BJ (cell line): Measurements from ENCODE around the gene SLC39A3. TPM values are rescaled to one million over a fixed set of nuclear protein-coding genes. Genes with fewer than 3 reads are reported as not detected.

Source experiments
- CTCF ChIA-PET: fragments of 350-600 bp; formaldehyde crosslinking; extraction: SDS; loops from one replicate; lab custom pipeline; 2021; ENCODE audit warnings: antibody characterized with exemption, inconsistent platforms; lab: Yijun Ruan, JAX
- POLR2A ChIA-PET: fragments of 300-600 bp; sonication (Branson Sonifier 250); formaldehyde crosslinking; extraction: SDS; loops from one replicate; lab custom pipeline; 2021; ENCODE audit warnings: antibody characterized with exemption; lab: Charles Lee
- DNase-seq: peaks from one replicate; pipeline ENCODE4 v3.0.0-alpha.2; 2011; ENCODE audit warnings: low read depth
- H3K27me3 ChIP-seq: 2 replicates; pipeline ENCODE4 v1.6.0; 2011; ENCODE audit warnings: low read length; ENCODE audit not compliant: control insufficient read depth, insufficient read depth
- H3K36me3 ChIP-seq: 2 replicates; pipeline ENCODE4 v1.5.1; 2011; ENCODE audit warnings: low read length; ENCODE audit not compliant: control insufficient read depth, insufficient read depth
- H3K4me3 ChIP-seq: 2 replicates; pipeline ENCODE4 v1.5.1; 2011; ENCODE audit warnings: low read depth, mild to moderate bottlenecking, control low read depth, low read length
- polyA plus RNA-seq: library from polyadenylated mRNA; depleted of rRNA; stranded (reverse); fragments of >200 nt; gene quantifications from 2 replicates; pipeline ENCODE4 v1.2.3, GENCODE V29; 2011
- TF ChIP-seq, protein P1 (sequence below): IDR thresholded peaks from 2 replicates; pipeline ENCODE4 v1.5.1; 2011; ENCODE audit warnings: low read depth, mild to moderate bottlenecking, control low read depth, inconsistent platforms, low read length, moderate library complexity; ENCODE audit not compliant: insufficient read depth

SLC39A3 gene
- polyA plus RNA-seq, 1 experiment, result 67.9 TPM

DNA sequence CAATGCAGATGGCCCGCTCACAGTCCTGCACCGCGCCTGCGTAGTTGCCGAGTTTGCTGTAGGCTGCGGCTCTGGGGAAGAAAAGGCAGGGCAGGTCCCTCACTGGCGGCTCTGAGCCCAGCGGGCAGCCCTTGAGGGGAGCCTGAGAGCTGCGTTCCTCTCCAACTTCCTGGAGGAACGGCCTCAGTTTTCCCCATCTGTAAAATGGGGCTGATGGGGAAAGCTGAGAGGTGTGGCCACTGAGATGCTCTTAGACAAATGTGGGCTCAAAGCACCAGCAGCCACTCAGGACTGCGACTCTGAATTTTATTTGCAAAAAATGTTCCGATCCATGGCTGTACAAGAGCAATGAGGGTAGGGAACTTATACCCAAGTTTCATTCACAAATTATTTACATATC lies 23.9 kb upstream of the SLC39A3 start:
- ChIA-PET CTCF (no interaction called here), POLR2A (no interaction called here)
- Histone ChIP-seq H3K36me3 (peaks cover 43% of the 10 kb centered on the region), H3K27me3 (no peaks in the 10 kb centered on the region), H3K4me3 (no peak overlapping the region)
- DNase-seq, result no peak
- TF ChIP-seq, protein P1, sequence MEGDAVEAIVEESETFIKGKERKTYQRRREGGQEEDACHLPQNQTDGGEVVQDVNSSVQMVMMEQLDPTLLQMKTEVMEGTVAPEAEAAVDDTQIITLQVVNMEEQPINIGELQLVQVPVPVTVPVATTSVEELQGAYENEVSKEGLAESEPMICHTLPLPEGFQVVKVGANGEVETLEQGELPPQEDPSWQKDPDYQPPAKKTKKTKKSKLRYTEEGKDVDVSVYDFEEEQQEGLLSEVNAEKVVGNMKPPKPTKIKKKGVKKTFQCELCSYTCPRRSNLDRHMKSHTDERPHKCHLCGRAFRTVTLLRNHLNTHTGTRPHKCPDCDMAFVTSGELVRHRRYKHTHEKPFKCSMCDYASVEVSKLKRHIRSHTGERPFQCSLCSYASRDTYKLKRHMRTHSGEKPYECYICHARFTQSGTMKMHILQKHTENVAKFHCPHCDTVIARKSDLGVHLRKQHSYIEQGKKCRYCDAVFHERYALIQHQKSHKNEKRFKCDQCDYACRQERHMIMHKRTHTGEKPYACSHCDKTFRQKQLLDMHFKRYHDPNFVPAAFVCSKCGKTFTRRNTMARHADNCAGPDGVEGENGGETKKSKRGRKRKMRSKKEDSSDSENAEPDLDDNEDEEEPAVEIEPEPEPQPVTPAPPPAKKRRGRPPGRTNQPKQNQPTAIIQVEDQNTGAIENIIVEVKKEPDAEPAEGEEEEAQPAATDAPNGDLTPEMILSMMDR, result no peak

- ChIA-PET CTCF (interaction anchor here (0.6 to 1.3 kb wide), 4 partner anchors 13 to 114 kb away, joined by 3 to 4 read pairs (median 4); no protein-coding TSS in a partner anchor), POLR2A (no interaction called here)
- Histone ChIP-seq H3K36me3 (peaks cover 38% of the 10 kb centered on the region), H3K4me3 (no peak overlapping the region), H3K27me3 (no peaks in the 10 kb centered on the region)
- TF ChIP-seq, protein P1, result no peak
- no peak for DNase-seq
These were observed 23.1 kb upstream of the SLC39A3 start for GRCh38 chr19:2762783-2763496.

GRCh38 chr19:2761876-2762782 lies 22.3 kb upstream of the SLC39A3 start:
- DNase-seq, result no peak
- TF ChIP-seq, protein P1, result no peak
- Histone ChIP-seq H3K4me3 (no peak overlapping the region), H3K36me3 (peaks cover 36% of the 10 kb centered on the region), H3K27me3 (no peaks in the 10 kb centered on the region)
- POLR2A ChIA-PET, result interaction anchor here (0.6 kb wide), 1 partner anchor 142 kb away, joined by 3 read pairs; no protein-coding TSS in a partner anchor
- CTCF ChIA-PET, result interaction anchor here (0.6 to 1.3 kb wide), 4 partner anchors 13 to 114 kb away, joined by 4 read pairs; no protein-coding TSS in a partner anchor

- DNase-seq, result no peak
- H3K27me3 ChIP-seq, result no peaks in the 10 kb centered on the region
- TF ChIP-seq, protein P1, result no peak
- no peak overlapping the region for H3K4me3 ChIP-seq
- CTCF ChIA-PET, result no interaction called here
- POLR2A ChIA-PET, result no interaction called here
- peaks cover 35% of the 10 kb centered on the region for H3K36me3 ChIP-seq
These were observed 21.5 kb upstream of the SLC39A3 start for GRCh38 chr19:2761309-2761677.

DNA sequence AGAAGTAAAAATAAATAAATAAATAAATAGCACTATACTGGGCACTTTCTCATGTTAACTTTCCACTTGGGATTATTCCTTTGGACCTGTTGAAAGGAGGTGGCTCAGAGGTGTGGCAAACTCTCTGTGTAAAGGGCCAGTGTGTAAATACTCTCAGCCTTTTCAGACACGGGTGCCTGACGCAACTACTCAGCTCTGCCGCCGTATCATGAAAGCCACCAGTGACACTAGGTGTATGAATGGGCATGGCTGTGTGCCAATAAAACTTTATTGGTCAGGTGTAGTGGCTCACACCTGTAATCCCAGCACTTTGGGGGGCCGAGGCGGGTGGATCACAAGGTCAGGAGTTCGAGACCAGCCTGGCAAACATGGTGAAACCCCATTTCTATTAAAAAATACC lies 20.1 kb upstream of the SLC39A3 start:
- TF ChIP-seq, protein P1, result no peak
- Histone ChIP-seq H3K4me3 (no peak overlapping the region), H3K27me3 (no peaks in the 10 kb centered on the region), H3K36me3 (peaks cover 39% of the 10 kb centered on the region)
- CTCF ChIA-PET, result interaction anchor here (1.2 to 2.1 kb wide), 2 partner anchors 11 to 111 kb away, joined by 3 to 9 read pairs; no protein-coding TSS in a partner anchor
- POLR2A ChIA-PET, result no interaction called here
- DNase-seq, result no peak
